SJCRH30 (cell line): Measurements from ENCODE around the gene RNF187. TPM values are rescaled to one million over a fixed set of nuclear protein-coding genes. Genes with fewer than 3 reads are reported as not detected.

Experiments
- DNase-seq, 2 experiments: peaks; one replicate each; pipeline ENCODE4 v3.0.0-alpha.2; 2015 to 2020
- H3K27ac ChIP-seq: fragments of 250-450 bp; sonication (Bioruptor Pico); 2 replicates; pipeline ENCODE4 v1.5.1; 2020; ENCODE audit warnings: mild to moderate bottlenecking, moderate library complexity
- H3K27me3 ChIP-seq: fragments of 250-450 bp; sonication (Bioruptor Pico); 2 replicates; pipeline ENCODE4 v1.5.1; 2020; ENCODE audit warnings: mild to moderate bottlenecking, moderate library complexity
- H3K36me3 ChIP-seq: fragments of 250-450 bp; sonication (Bioruptor Pico); 2 replicates; pipeline ENCODE4 v1.5.1; 2020; ENCODE audit warnings: mild to moderate bottlenecking, moderate library complexity
- H3K4me1 ChIP-seq: fragments of 250-450 bp; sonication (Bioruptor Pico); 2 replicates; pipeline ENCODE4 v1.5.1; 2020; ENCODE audit warnings: mild to moderate bottlenecking, moderate library complexity
- H3K4me3 ChIP-seq: fragments of 250-450 bp; sonication (Bioruptor Pico); 2 replicates; pipeline ENCODE4 v1.5.1; 2020; ENCODE audit warnings: mild to moderate bottlenecking, moderate library complexity
- H3K9me3 ChIP-seq: fragments of 250-450 bp; sonication (Bioruptor Pico); replicated peaks from 2 replicates; pipeline ENCODE4 v1.5.1; 2020; ENCODE audit warnings: mild to moderate bottlenecking, moderate library complexity
- total RNA-seq: library from RNA; depleted of rRNA; stranded (reverse); fragments of >200 nt; shearing (Covaris generic); gene quantifications from 2 replicates; pipeline ENCODE4 v1.2.3, GENCODE V29; 2014; rRNA removed

Gene RNF187
- total RNA-seq, result 65.0 and 77.0 TPM in 2 replicates

- peak; percentile 34 to 46 for DNase-seq
- H3K27me3 ChIP-seq, result no peaks in the 10 kb centered on the region
- H3K9me3 ChIP-seq, result no peaks in the 10 kb centered on the region
- peak within 1 kb of the TSS; percentile 95 for H3K27ac ChIP-seq
- peaks cover 8% of the 10 kb centered on the region; the same call in 1 of the 2 replicates for H3K4me1 ChIP-seq
- peak within 1 kb of the TSS; percentile 71 for H3K4me3 ChIP-seq
- peaks cover 12% of the 10 kb centered on the region for H3K36me3 ChIP-seq
These were observed at the start of gene RNF187 for GRCh38 chr1:228487336-228488124. RNF187 (plus strand) TSS chr1:228487382.

GRCh38 chr1:228437424-228437962, 49.7 kb upstream of the RNF187 start:
- Histone ChIP-seq H3K4me1 (no peaks in the 10 kb centered on the region), H3K27me3 (peaks cover 25% of the 10 kb centered on the region), H3K27ac (no peak overlapping the region), H3K36me3 (no peaks in the 10 kb centered on the region), H3K4me3 (no peak overlapping the region), H3K9me3 (no peaks in the 10 kb centered on the region)
- no peak for DNase-seq

- no peaks in the 10 kb centered on the region for H3K4me1 ChIP-seq
These were observed 48.9 kb upstream of the RNF187 start for GRCh38 chr1:228438266-228438665.

GRCh38 chr1:228440761-228441500, 46.3 kb upstream of the RNF187 start:
- Histone ChIP-seq H3K4me1 (no peaks in the 10 kb centered on the region), H3K4me3 (no peak overlapping the region), H3K27me3 (peaks cover 27% of the 10 kb centered on the region), H3K27ac (no peak overlapping the region), H3K9me3 (0 out of 2 replicates have a peak, but pooled peaks cover 3% of the 10 kb centered on the region), H3K36me3 (no peaks in the 10 kb centered on the region)
- no peak for DNase-seq

More at GRCh38 chr1:228438266-228438665, 48.9 kb upstream of the RNF187 start:
- H3K36me3 ChIP-seq, result no peaks in the 10 kb centered on the region
- no peak overlapping the region for H3K4me3 ChIP-seq
- no peak overlapping the region for H3K27ac ChIP-seq
- DNase-seq, result no peak
- no peaks in the 10 kb centered on the region for H3K9me3 ChIP-seq
- H3K27me3 ChIP-seq, result peaks cover 27% of the 10 kb centered on the region

- H3K36me3 ChIP-seq, result no peaks in the 10 kb centered on the region
- no peak overlapping the region for H3K27ac ChIP-seq
- H3K4me1 ChIP-seq, result no peaks in the 10 kb centered on the region
- H3K27me3 ChIP-seq, result peaks cover 23% of the 10 kb centered on the region
- no peak overlapping the region for H3K4me3 ChIP-seq
- DNase-seq, result no peak
- 0 out of 2 replicates have a peak, but pooled peaks cover 3% of the 10 kb centered on the region for H3K9me3 ChIP-seq
These were observed 43.8 kb upstream of the RNF187 start for GRCh38 chr1:228443395-228443794.

GRCh38 chr1:228445490-228445842, 41.7 kb upstream of the RNF187 start:
- DNase-seq, result no peak
- H3K27me3 ChIP-seq, result peaks cover 13% of the 10 kb centered on the region
- H3K36me3 ChIP-seq, result no peaks in the 10 kb centered on the region
- H3K4me1 ChIP-seq, result no peaks in the 10 kb centered on the region
- H3K4me3 ChIP-seq, result no peak overlapping the region
- no peak overlapping the region for H3K27ac ChIP-seq
- 0 out of 2 replicates have a peak, but pooled peaks cover 3% of the 10 kb centered on the region for H3K9me3 ChIP-seq

- Histone ChIP-seq H3K9me3 (0 out of 2 replicates have a peak, but pooled peaks cover 3% of the 10 kb centered on the region), H3K4me3 (no peak overlapping the region), H3K27ac (no peak overlapping the region), H3K36me3 (no peaks in the 10 kb centered on the region), H3K4me1 (no peaks in the 10 kb centered on the region), H3K27me3 (peaks cover 9% of the 10 kb centered on the region)
- DNase-seq, result no peak
These were observed 41.1 kb upstream of the RNF187 start for GRCh38 chr1:228445843-228446650.

GRCh38 chr1:228446852-228447251, 40.3 kb upstream of the RNF187 start:
- Histone ChIP-seq H3K27me3 (peaks cover 3% of the 10 kb centered on the region; the same call in 1 of the 2 replicates), H3K9me3 (0 out of 2 replicates have a peak, but pooled peaks cover 3% of the 10 kb centered on the region), H3K4me1 (peaks cover 3% of the 10 kb centered on the region), H3K4me3 (no peak overlapping the region), H3K27ac (no peak overlapping the region), H3K36me3 (no peaks in the 10 kb centered on the region)
- no peak for DNase-seq

- no peak overlapping the region for H3K27ac ChIP-seq
- DNase-seq, result no peak
- no peaks in the 10 kb centered on the region; the same call in 1 of the 2 replicates for H3K27me3 ChIP-seq
- H3K36me3 ChIP-seq, result no peaks in the 10 kb centered on the region
- 0 out of 2 replicates have a peak, but pooled peaks cover 3% of the 10 kb centered on the region for H3K9me3 ChIP-seq
- no peak overlapping the region for H3K4me3 ChIP-seq
- H3K4me1 ChIP-seq, result peaks cover 13% of the 10 kb centered on the region
These were observed 38.8 kb upstream of the RNF187 start for GRCh38 chr1:228448372-228448771.

- Histone ChIP-seq H3K9me3 (no peaks in the 10 kb centered on the region), H3K36me3 (no peaks in the 10 kb centered on the region), H3K27ac (no peak overlapping the region), H3K27me3 (no peaks in the 10 kb centered on the region), H3K4me1 (peaks cover 13% of the 10 kb centered on the region), H3K4me3 (no peak overlapping the region)
- DNase-seq, result no peak
These were observed 37.0 kb upstream of the RNF187 start for GRCh38 chr1:228450200-228450599.

GRCh38 chr1:228452194-228453021, 34.8 kb upstream of the RNF187 start:
- Histone ChIP-seq H3K36me3 (no peaks in the 10 kb centered on the region), H3K9me3 (no peaks in the 10 kb centered on the region), H3K4me3 (no peak overlapping the region), H3K27ac (peak overlapping the region; percentile 26; the same call in 1 of the 2 replicates), H3K27me3 (no peaks in the 10 kb centered on the region; the same call in 1 of the 2 replicates), H3K4me1 (peaks cover 13% of the 10 kb centered on the region)
- DNase-seq, result peak; percentile 68 to 70

GRCh38 chr1:228453022-228453560, 34.1 kb upstream of the RNF187 start:
- peak in 1 of 2 experiments; percentile 21 for DNase-seq
- Histone ChIP-seq H3K27me3 (no peaks in the 10 kb centered on the region; the same call in 1 of the 2 replicates), H3K4me3 (no peak overlapping the region), H3K36me3 (no peaks in the 10 kb centered on the region), H3K4me1 (peaks cover 13% of the 10 kb centered on the region), H3K9me3 (no peaks in the 10 kb centered on the region), H3K27ac (peak overlapping the region; percentile 26; the same call in 1 of the 2 replicates)

- no peaks in the 10 kb centered on the region for H3K9me3 ChIP-seq
- H3K4me1 ChIP-seq, result peaks cover 13% of the 10 kb centered on the region
- no peak for DNase-seq
- H3K4me3 ChIP-seq, result no peak overlapping the region
- H3K27ac ChIP-seq, result no peak overlapping the region
- H3K36me3 ChIP-seq, result no peaks in the 10 kb centered on the region
- H3K27me3 ChIP-seq, result no peaks in the 10 kb centered on the region; the same call in 1 of the 2 replicates
These were observed 33.6 kb upstream of the RNF187 start for GRCh38 chr1:228453614-228454013.
